ENCODE data around the gene MYL12B.
A peak's percentile ranks its signal among the peaks of the same experiment; 100 is the strongest.

Gene MYL12B

DNA sequence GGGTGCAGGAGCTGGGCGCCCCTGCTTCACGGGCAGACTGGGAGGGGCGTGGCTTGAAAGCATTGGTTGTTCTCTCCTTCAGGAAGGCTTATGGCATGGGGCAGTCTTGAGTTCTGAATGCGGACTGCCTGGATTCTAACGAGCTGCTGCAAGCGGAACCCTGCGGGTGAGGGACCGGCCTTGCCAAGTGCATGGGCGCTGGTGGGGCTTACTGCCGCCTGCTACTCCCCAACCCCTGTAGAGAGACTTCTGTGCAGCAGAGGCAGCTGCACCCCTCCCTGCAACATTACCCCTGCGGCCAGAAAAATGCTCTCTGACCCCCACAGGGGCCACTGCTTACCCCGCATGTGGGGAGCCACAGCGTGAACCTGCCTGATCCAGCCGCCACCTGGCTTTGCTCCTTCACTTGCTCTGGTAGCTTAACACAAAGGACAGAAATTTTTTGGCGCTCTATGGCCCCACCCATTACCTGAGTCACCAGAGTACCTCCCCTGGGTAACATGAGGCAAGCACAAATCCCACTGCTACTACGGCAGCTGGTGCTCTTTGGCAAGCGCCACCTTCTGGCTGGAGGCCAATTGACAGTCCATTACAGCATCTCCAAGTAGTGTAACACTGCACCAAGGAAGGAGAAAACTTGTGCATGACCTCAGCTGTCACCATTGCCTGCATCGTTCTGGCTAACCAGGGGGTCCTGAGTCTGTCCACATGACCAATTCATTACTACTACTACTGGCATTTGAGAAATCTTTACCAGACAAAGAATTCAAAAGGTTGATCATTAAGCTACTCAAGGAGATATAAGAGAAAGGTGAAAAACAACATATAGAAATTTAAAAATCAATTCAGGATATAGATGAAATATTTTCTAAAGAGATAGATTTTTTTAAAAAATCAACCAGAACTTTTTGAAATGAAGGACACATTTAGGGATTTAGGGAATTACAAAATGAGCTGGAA is 35.4 kb downstream of the MYL12B start (continued):
- TF ChIP-seq ZNF596 (tag by site-specific recombination; IDR thresholded peaks at IDR 0.05), result no peak
- TF ChIP-seq ZNF549 (tag by site-specific recombination; IDR thresholded peaks at IDR 0.05), result no peak
- TF ChIP-seq SETDB1 (IDR thresholded peaks at IDR 0.05; ENCODE audit: insufficient read length, low read length), result no peak
- TF ChIP-seq, protein P1, sequence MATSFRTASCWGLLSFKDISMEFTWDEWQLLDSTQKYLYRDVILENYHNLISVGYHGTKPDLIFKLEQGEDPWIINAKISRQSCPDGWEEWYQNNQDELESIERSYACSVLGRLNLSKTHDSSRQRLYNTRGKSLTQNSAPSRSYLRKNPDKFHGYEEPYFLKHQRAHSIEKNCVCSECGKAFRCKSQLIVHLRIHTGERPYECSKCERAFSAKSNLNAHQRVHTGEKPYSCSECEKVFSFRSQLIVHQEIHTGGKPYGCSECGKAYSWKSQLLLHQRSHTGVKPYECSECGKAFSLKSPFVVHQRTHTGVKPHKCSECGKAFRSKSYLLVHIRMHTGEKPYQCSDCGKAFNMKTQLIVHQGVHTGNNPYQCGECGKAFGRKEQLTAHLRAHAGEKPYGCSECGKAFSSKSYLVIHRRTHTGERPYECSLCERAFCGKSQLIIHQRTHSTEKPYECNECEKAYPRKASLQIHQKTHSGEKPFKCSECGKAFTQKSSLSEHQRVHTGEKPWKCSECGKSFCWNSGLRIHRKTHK (tag by site-specific recombination; IDR thresholded peaks at IDR 0.05), result no peak
- TF ChIP-seq, protein P2, sequence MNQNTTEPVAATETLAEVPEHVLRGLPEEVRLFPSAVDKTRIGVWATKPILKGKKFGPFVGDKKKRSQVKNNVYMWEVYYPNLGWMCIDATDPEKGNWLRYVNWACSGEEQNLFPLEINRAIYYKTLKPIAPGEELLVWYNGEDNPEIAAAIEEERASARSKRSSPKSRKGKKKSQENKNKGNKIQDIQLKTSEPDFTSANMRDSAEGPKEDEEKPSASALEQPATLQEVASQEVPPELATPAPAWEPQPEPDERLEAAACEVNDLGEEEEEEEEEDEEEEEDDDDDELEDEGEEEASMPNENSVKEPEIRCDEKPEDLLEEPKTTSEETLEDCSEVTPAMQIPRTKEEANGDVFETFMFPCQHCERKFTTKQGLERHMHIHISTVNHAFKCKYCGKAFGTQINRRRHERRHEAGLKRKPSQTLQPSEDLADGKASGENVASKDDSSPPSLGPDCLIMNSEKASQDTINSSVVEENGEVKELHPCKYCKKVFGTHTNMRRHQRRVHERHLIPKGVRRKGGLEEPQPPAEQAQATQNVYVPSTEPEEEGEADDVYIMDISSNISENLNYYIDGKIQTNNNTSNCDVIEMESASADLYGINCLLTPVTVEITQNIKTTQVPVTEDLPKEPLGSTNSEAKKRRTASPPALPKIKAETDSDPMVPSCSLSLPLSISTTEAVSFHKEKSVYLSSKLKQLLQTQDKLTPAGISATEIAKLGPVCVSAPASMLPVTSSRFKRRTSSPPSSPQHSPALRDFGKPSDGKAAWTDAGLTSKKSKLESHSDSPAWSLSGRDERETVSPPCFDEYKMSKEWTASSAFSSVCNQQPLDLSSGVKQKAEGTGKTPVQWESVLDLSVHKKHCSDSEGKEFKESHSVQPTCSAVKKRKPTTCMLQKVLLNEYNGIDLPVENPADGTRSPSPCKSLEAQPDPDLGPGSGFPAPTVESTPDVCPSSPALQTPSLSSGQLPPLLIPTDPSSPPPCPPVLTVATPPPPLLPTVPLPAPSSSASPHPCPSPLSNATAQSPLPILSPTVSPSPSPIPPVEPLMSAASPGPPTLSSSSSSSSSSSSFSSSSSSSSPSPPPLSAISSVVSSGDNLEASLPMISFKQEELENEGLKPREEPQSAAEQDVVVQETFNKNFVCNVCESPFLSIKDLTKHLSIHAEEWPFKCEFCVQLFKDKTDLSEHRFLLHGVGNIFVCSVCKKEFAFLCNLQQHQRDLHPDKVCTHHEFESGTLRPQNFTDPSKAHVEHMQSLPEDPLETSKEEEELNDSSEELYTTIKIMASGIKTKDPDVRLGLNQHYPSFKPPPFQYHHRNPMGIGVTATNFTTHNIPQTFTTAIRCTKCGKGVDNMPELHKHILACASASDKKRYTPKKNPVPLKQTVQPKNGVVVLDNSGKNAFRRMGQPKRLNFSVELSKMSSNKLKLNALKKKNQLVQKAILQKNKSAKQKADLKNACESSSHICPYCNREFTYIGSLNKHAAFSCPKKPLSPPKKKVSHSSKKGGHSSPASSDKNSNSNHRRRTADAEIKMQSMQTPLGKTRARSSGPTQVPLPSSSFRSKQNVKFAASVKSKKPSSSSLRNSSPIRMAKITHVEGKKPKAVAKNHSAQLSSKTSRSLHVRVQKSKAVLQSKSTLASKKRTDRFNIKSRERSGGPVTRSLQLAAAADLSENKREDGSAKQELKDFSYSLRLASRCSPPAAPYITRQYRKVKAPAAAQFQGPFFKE (tag by site-specific recombination; IDR thresholded peaks at IDR 0.05; ENCODE audit: borderline replicate concordance), result no peak
- no peak for TF ChIP-seq ZNF747 (tag by site-specific recombination; IDR thresholded peaks at IDR 0.05)
- TF ChIP-seq HOXD13 (CRISPR knock-in tag; IDR thresholded peaks at IDR 0.05; ENCODE audit: borderline replicate concordance), result no peak
- TF ChIP-seq, protein P3, sequence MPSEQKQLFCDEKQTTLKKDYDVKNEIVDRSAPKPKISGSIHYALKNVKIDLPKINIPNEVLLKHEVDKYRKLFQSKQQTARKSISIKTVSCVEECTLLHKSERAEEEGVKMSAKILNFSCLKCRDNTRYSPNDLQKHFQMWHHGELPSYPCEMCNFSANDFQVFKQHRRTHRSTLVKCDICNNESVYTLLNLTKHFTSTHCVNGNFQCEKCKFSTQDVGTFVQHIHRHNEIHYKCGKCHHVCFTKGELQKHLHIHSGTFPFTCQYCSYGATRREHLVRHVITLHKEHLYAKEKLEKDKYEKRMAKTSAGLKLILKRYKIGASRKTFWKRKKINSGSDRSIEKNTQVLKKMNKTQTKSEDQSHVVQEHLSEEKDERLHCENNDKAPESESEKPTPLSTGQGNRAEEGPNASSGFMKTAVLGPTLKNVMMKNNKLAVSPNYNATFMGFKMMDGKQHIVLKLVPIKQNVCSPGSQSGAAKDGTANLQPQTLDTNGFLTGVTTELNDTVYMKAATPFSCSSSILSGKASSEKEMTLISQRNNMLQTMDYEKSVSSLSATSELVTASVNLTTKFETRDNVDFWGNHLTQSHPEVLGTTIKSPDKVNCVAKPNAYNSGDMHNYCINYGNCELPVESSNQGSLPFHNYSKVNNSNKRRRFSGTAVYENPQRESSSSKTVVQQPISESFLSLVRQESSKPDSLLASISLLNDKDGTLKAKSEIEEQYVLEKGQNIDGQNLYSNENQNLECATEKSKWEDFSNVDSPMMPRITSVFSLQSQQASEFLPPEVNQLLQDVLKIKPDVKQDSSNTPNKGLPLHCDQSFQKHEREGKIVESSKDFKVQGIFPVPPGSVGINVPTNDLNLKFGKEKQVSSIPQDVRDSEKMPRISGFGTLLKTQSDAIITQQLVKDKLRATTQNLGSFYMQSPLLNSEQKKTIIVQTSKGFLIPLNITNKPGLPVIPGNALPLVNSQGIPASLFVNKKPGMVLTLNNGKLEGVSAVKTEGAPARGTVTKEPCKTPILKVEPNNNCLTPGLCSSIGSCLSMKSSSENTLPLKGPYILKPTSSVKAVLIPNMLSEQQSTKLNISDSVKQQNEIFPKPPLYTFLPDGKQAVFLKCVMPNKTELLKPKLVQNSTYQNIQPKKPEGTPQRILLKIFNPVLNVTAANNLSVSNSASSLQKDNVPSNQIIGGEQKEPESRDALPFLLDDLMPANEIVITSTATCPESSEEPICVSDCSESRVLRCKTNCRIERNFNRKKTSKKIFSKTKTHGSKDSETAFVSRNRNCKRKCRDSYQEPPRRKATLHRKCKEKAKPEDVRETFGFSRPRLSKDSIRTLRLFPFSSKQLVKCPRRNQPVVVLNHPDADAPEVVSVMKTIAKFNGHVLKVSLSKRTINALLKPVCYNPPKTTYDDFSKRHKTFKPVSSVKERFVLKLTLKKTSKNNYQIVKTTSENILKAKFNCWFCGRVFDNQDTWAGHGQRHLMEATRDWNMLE (tag by site-specific recombination; conservative IDR thresholded peaks at IDR 0.05; ENCODE audit: low read depth), result peak; percentile 74
- no peak for TF ChIP-seq ZNF48 (tag by site-specific recombination; IDR thresholded peaks at IDR 0.05)
- TF ChIP-seq HOXC10 (CRISPR knock-in tag; IDR thresholded peaks at IDR 0.05), result no peak
- peak; percentile 70 for TF ChIP-seq KLF8 (tag by site-specific recombination; IDR thresholded peaks at IDR 0.05)
- TF ChIP-seq ZNF16 (tag by site-specific recombination; IDR thresholded peaks at IDR 0.05; ENCODE audit: low read depth), result no peak
- TF ChIP-seq, protein P4, sequence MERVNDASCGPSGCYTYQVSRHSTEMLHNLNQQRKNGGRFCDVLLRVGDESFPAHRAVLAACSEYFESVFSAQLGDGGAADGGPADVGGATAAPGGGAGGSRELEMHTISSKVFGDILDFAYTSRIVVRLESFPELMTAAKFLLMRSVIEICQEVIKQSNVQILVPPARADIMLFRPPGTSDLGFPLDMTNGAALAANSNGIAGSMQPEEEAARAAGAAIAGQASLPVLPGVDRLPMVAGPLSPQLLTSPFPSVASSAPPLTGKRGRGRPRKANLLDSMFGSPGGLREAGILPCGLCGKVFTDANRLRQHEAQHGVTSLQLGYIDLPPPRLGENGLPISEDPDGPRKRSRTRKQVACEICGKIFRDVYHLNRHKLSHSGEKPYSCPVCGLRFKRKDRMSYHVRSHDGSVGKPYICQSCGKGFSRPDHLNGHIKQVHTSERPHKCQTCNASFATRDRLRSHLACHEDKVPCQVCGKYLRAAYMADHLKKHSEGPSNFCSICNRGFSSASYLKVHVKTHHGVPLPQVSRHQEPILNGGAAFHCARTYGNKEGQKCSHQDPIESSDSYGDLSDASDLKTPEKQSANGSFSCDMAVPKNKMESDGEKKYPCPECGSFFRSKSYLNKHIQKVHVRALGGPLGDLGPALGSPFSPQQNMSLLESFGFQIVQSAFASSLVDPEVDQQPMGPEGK (tag by site-specific recombination; IDR thresholded peaks at IDR 0.05), result peak; percentile 81
- TF ChIP-seq, protein P5, sequence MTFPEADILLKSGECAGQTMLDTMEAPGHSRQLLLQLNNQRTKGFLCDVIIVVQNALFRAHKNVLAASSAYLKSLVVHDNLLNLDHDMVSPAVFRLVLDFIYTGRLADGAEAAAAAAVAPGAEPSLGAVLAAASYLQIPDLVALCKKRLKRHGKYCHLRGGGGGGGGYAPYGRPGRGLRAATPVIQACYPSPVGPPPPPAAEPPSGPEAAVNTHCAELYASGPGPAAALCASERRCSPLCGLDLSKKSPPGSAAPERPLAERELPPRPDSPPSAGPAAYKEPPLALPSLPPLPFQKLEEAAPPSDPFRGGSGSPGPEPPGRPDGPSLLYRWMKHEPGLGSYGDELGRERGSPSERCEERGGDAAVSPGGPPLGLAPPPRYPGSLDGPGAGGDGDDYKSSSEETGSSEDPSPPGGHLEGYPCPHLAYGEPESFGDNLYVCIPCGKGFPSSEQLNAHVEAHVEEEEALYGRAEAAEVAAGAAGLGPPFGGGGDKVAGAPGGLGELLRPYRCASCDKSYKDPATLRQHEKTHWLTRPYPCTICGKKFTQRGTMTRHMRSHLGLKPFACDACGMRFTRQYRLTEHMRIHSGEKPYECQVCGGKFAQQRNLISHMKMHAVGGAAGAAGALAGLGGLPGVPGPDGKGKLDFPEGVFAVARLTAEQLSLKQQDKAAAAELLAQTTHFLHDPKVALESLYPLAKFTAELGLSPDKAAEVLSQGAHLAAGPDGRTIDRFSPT (tag by site-specific recombination; IDR thresholded peaks at IDR 0.05), result peak; percentile 52; the same call in 1 of the 2 replicates
- TF ChIP-seq ZNF510 (tag by site-specific recombination; IDR thresholded peaks at IDR 0.05; ENCODE audit: insufficient replicate concordance), result no peak
- TF ChIP-seq ZBTB7A (tag by site-specific recombination; IDR thresholded peaks at IDR 0.05; ENCODE audit: low read depth), result no peak
- no peak for TF ChIP-seq ZNF707 (tag by site-specific recombination; IDR thresholded peaks at IDR 0.05)
- no peak for TF ChIP-seq OVOL3 (tag by site-specific recombination; IDR thresholded peaks at IDR 0.05)

All from HEK293 (cell line).